ENCODE results near the gene GAS1. TPM values are rescaled to one million over a fixed set of nuclear protein-coding genes. Genes with fewer than 3 reads are reported as not detected.

GAS1 gene
- total RNA-seq, 4 donors from 2014 or later: 39.9 to 217 (median 132) TPM

DNA sequence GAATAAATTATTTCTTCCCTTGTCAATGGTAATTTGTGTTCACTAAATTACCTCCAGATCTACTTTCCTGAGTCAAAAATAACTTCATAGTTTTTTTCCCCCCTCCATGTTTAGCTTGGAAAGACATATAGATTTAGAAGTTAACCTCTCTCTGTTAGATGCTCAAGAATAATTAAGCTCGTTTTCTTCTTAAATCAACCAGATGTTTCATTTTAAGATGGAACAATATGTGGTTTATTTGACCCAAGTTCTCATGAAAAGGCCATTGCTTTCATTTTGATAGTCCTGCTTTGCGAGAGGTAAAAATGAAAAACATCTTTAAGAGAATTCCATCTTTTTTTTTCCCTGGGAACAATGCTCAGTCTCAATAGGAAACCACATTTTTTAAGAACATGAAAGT is 27.7 kb upstream of the GAS1 start:
- TF ChIP-seq, protein P1, sequence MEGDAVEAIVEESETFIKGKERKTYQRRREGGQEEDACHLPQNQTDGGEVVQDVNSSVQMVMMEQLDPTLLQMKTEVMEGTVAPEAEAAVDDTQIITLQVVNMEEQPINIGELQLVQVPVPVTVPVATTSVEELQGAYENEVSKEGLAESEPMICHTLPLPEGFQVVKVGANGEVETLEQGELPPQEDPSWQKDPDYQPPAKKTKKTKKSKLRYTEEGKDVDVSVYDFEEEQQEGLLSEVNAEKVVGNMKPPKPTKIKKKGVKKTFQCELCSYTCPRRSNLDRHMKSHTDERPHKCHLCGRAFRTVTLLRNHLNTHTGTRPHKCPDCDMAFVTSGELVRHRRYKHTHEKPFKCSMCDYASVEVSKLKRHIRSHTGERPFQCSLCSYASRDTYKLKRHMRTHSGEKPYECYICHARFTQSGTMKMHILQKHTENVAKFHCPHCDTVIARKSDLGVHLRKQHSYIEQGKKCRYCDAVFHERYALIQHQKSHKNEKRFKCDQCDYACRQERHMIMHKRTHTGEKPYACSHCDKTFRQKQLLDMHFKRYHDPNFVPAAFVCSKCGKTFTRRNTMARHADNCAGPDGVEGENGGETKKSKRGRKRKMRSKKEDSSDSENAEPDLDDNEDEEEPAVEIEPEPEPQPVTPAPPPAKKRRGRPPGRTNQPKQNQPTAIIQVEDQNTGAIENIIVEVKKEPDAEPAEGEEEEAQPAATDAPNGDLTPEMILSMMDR (IDR thresholded peaks at IDR 0.05): no peak
- TF ChIP-seq POLR2A (IDR thresholded peaks at IDR 0.05) (no peak), EP300 (IDR thresholded peaks at IDR 0.05) (no peak)
- 46 to 59% methylated on average over 2 of the region's 2 CpGs for WGBS, 2 donors
- Histone ChIP-seq H3K36me3 (no peaks in the 10 kb centered on the region), H3K27ac (no peak overlapping the region), H3K9me3 (no peaks in the 10 kb centered on the region), H3K27me3 (no peaks in the 10 kb centered on the region), H3K4me1 (peaks cover 0 to 10% (median 2%) of the 10 kb centered on the region in 4 donors), H3K4me3 (no peak overlapping the region)
- DNase-seq (ENCODE audit: low spot score in 2 of 2): no peak

DNA sequence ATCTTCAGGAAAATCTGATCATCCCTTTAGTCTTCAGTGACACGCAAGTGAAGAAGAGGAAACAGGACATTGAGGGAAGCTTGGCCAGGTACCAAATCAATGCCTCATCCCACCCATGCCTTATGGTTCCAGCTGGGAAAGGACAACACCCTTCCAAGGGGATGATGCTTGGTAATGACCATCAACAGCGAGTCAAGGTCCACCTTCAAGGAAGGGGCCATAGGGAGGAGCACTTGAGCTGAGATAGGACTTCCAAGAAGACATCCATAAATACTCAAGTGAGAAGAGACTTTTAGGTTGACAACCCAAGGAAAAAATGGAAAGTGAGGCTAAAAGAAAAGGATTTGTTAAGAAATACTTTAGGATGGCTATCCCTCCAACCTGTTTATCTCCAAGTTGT is 27.1 kb upstream of the GAS1 start:
- H3K4me1 ChIP-seq: peaks cover 0 to 10% (median 2%) of the 10 kb centered on the region in 4 donors
- no peak overlapping the region for H3K4me3 ChIP-seq
- no peaks in the 10 kb centered on the region for H3K27me3 ChIP-seq
- 93 to 97% methylated on average over 2 of the region's 2 CpGs for WGBS, 2 donors
- TF ChIP-seq EP300 (IDR thresholded peaks at IDR 0.05): no peak
- no peak for TF ChIP-seq POLR2A (IDR thresholded peaks at IDR 0.05)
- TF ChIP-seq, protein P1 (IDR thresholded peaks at IDR 0.05): no peak
- no peak overlapping the region for H3K27ac ChIP-seq
- DNase-seq (ENCODE audit: low spot score in 2 of 2): no peak
- H3K36me3 ChIP-seq: no peaks in the 10 kb centered on the region
- no peaks in the 10 kb centered on the region for H3K9me3 ChIP-seq

DNA sequence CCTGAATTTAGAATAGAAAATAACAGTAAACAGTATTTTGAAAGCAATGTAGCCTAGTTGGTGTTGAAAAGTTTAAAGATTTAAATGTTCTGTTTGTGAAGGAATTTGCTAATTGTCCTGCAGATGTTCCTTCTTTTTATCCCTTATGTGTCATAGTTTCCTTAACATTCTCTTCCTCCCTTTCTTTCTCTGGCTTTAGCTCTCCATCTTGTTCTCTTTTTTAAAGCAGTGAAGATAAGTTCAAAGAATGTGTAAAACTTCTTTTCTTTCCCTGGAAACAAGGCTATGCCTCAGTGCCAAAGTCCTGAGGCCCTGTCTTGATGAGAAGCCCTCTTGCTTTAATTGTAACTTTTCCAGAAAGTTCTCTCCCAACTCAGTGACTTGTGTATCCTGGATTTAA is 24.4 kb upstream of the GAS1 start:
- no peak overlapping the region for H3K4me3 ChIP-seq
- peaks cover 0 to 6% (median 0%) of the 10 kb centered on the region in 4 donors for H3K4me1 ChIP-seq
- DNase-seq (ENCODE audit: low spot score in 2 of 2): no peak
- no peak overlapping the region for H3K27ac ChIP-seq
- TF ChIP-seq POLR2A (IDR thresholded peaks at IDR 0.05): no peak
- TF ChIP-seq, protein P1 (IDR thresholded peaks at IDR 0.05): no peak
- no peak for TF ChIP-seq EP300 (IDR thresholded peaks at IDR 0.05)
- no peaks in the 10 kb centered on the region for H3K9me3 ChIP-seq
- H3K36me3 ChIP-seq: no peaks in the 10 kb centered on the region
- H3K27me3 ChIP-seq: no peaks in the 10 kb centered on the region

DNA sequence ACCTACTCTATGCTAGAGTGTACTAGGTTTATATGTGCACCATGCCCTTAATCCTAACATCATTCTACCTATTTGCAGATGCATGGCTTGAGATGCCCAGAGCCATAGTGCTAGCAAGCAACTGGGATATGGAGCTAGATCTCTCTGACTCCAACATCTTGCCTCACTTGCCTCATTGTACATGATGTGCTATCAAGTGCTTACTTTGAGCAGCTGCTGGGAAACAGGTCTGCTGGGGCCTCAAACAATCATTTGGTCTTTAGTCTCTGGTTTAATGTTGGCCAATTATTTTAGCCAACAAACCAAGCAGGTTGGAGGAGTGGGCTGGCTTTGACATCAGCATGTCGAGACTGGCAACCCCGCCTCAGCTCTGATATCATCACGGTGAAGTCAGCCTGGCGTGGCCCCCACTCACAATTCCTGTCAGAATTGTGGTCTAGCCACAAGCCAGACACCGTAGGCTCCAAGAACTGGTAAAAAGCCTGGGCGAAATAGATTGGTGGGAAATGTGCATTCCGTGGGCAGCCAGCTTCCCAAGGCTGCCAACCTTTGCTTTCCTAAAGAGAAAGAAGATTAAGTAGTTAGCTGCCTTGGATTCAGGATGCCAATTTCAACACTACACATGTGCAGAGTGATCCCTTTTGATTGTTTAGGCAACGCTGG is 21.1 kb upstream of the GAS1 start:
- no peak for DNase-seq (ENCODE audit: low spot score in 2 of 2)
- H3K36me3 ChIP-seq: no peaks in the 10 kb centered on the region
- 85 to 86% methylated on average over 8 of the region's 8 CpGs for WGBS, 2 donors
- TF ChIP-seq EP300 (IDR thresholded peaks at IDR 0.05): no peak
- TF ChIP-seq POLR2A (IDR thresholded peaks at IDR 0.05): no peak
- TF ChIP-seq, protein P1 (IDR thresholded peaks at IDR 0.05): no peak
- H3K9me3 ChIP-seq: no peaks in the 10 kb centered on the region
- no peaks in the 10 kb centered on the region for H3K4me1 ChIP-seq
- no peak overlapping the region for H3K27ac ChIP-seq
- no peak overlapping the region for H3K4me3 ChIP-seq
- H3K27me3 ChIP-seq: no peaks in the 10 kb centered on the region

DNA sequence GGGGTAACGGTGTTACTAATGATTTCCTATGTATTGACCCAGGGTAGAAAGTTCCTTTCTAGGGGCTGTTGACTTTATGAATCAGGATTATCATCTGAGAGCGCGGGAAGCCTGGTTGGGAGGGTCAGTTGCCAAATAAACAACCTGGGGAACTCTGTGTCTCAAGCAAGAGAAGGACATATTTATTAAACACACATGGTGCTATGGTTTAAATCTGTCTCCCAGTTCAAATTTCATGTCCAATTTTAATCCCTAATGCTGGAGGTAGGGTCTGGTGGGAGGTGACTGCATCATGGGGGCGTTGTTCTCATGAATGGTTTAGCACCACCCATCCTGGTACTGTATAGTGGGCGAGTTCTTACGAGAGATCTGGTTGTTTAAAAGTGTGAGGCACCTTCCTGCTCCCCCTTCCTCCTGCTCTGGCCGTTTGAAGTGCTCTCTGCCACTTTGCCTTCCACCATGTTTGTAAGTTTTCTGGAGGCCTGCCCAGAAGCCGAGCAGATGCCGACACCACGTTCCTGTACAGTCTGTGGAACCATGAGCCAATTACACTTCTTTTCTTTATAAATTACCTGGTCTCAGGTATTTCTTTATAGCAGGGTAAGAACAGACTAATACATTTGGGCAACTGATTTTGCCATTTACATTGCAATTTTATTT is 19.7 kb upstream of the GAS1 start:
- H3K27me3 ChIP-seq: no peaks in the 10 kb centered on the region
- no peak for DNase-seq (ENCODE audit: low spot score in 2 of 2)
- TF ChIP-seq, protein P1 (IDR thresholded peaks at IDR 0.05): no peak
- TF ChIP-seq EP300 (IDR thresholded peaks at IDR 0.05) (no peak), POLR2A (IDR thresholded peaks at IDR 0.05) (no peak)
- no peaks in the 10 kb centered on the region for H3K4me1 ChIP-seq
- H3K36me3 ChIP-seq: no peaks in the 10 kb centered on the region
- H3K27ac ChIP-seq: no peak overlapping the region
- no peak overlapping the region for H3K4me3 ChIP-seq
- no peaks in the 10 kb centered on the region for H3K9me3 ChIP-seq
- 83 to 85% methylated on average over 10 of the region's 10 CpGs for WGBS, 2 donors

All from tibial nerve (tissue), 4 donors.